ENCODE data around the gene DVL1.
"Not testable (repeated sequence)": the region's sequence is repeated elsewhere in the genome, so short reads cannot be mapped to it uniquely, and the experiment has no call there.

Gene DVL1

GRCh38 chr1:1373051-1373814, 24.0 kb upstream of the DVL1 start:
- no peak for DNase-seq

DNA sequence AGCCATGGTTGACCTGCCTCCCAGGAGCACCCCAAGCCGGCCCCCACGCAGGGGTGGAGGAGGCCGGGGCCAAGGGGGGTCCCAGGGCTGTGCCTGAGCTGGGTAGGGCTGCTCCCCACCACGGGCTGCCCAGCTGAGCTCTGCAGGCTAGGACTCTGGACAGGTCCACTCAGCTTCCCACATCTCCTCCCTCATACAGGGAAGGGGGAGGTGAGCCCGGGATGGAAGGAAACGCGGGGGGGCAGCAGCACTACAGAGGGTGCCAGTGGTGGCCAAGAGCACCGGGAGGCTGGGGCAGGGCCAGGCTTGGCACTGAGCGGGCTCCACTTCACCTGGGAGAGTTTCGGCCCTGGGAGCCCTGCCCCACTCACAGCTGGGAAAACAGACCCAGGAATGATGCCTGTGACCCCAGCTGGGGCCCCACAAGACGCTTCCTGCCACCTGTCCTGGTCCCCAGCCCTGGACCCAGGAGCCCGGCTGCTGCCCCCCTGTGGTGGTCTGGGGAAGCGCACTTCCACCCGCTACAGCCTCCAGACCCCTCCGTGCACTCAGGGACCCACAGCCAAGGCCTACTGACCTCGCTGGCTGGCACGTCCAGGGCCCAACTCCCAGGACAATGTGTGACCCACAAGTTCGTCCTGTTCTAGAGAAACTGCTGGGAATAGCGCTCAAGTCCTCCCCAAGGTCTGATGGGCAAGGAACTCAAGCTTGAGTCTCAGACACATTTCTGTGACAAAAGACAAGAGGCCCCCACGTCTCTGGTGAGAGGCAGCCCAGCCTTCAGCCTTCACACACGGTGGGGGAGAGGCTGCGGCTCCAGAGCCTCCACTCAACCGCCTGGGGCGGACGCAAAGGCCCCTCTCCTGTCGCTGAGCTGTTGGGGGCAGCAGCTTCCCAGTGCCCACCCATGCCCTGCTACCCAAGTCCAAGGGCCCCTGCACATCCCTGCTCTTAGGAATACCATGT, 22.8 kb upstream of the DVL1 start:
- DNase-seq, result peak; percentile 64

GRCh38 chr1:1371364-1371745, 22.1 kb upstream of the DVL1 start:
- DNase-seq, result no peak

GRCh38 chr1:1370771-1371300, 21.6 kb upstream of the DVL1 start:
- no peak for DNase-seq

DNA sequence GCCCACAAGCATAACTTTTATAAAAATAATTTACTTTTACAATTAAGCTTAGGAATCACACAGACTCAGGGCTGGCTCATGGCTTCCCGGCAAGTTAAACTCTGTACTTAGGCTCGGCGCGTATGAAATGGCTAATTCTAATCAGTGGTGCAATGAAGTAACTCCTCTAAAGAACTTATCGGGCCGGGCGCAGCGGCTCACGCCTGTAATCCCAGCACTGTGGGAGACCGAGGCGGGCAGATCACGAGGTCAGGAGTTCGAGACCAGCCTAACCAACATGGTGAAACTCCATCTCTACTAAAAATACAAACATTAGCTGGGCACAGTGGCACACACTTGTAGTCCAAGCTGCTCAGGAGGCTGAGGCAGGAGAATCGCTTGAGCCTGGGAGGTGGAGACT, 20.9 kb upstream of the DVL1 start:
- DNase-seq, result not testable (repeated sequence)

DNA sequence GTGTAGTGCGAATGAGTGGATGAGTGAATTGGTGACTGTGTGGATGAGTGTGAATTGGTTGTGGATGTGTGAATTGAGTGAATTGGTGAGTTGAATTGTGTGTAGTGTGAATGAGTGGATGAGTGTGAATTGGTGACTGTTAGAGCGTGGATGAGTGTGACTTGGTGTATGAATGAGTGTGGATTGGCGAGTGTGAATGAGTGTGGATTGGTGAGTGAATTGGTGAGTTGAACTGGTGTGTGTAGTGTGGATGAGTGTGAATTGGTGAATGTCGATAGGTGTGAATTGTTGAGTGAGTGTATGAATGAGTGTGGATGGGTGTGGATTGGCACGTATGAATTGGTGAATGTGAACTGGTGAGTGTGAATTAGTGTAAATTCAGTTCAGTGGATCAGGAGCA, 18.1 kb upstream of the DVL1 start:
- DNase-seq, result no peak

DNA sequence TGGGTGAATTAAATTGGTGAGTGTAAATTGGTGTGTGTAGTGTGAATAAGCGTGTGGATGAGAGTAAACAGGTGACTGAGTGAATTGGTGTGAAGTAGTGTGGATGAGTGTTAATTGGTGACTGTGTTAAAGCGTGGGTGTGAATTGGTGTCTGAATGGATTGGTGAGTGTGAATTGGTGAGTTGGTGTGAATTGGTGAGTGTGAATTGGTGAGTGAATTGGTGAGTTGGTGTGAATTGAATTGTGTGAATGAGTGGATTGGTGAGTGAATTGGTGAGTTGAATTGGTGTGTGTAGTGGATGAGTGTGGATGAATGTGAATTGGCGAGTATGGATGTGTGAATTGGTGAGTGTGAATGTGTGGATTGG, 17.5 kb upstream of the DVL1 start:
- no peak for DNase-seq

DNA sequence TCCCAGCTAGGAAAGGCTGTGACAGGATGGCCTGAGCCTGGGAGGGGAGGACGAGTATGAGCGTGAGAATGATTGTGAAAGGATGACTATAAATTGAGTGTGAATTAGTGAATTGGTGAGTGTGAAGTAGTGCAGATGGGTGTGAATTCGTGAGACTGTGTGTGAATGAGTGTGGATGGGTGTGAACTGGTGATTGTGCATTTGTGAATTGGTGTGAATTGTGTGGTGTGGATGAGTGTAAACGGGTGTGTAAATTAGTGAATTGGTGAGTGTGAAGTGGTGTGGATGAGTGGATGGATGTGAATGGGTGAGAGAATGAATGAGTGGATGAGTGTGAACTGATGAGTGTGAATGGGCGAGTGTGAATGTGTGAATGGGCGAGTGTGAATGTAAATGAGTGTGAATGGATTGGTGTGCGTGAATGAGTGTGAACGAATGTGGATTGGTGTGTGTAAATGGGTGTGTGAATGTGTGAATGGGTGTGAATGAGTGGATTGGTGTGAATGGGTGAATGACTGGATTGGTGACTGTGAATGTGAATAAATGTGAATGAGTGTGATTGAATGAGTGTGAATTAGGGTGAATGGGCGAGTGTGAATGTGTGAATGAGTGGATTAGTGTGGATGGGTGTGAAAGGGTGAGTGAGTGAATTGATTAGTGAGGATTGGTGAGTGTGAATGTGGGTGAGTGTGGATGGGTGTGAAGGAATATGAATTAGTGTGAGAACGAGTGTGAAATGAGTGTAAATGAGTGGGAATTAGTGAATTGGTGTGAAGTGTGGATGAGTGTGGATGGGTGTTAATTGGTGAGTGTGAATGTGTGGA, 16.9 kb upstream of the DVL1 start:
- no peak for DNase-seq

DNA sequence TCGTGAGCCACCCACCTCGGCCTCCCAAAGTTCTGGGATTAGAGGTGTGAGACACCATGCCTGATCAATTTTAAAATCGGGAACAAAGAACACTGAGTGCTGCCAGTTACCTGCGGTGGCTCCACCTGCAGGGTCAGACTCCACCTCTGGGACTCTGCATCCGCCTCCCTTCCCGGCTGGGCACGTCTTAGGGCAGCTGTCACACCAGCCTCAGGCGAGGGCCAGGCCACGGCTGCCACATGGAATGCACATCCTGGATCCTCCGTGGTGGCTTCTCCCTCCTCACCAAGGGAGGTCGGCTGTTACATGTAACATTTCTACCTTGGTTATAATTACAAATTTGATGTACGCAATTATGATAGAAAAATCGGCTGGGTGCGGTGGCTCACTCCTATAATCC, 15.0 kb upstream of the DVL1 start:
- peak; percentile 42 for DNase-seq

GRCh38 chr1:1361982-1362423, 12.8 kb upstream of the DVL1 start:
- DNase-seq, result no peak

GRCh38 chr1:1361233-1361981, 12.2 kb upstream of the DVL1 start:
- no peak for DNase-seq

- DNase-seq, result no peak
These were observed 11.4 kb upstream of the DVL1 start for GRCh38 chr1:1360506-1361169.

DNA sequence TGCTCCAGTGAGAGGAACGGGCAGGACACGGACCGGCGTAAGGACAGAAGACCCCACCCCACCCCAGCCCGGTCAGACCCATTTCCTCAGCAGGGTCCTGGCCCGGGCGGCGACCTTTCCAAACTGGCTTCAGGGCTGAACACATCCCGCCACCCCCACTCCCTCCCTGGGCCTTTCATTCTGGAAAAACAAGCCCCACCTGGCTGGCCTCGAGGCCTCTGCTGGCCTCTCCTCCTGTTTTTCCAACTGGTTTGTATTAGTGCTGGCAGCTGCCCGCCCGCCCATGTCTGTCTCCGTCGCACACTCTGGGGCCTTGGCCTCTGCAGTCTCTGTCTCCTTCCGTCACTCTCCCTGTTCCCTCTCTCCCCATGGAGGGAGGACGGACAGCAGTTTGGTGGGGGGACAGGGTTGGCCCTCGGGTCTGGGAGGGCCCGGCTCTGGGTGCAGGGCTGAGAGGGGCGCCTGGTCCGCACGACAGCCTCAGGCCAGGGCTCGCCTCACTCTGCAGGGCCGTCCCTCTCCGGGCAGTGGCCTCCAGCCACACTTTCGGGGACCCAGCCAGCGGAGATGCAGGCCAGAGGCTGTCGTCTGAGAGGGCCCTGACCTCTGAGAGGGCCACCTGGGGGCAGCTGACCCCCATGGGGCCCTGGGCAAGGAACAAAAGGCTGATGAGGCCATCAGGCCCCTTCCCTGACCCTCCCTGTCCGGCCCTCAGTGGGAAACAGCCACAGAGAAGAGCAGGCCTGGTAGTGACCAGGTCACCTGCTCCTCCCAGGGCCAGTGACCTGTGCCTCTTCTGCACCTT, 10.6 kb upstream of the DVL1 start:
- no peak for DNase-seq

- DNase-seq, result no peak
These were observed 10.1 kb upstream of the DVL1 start for GRCh38 chr1:1359308-1359663.

GRCh38 chr1:1358433-1359271, 9.4 kb upstream of the DVL1 start, which contains the start of gene MXRA8:
TSS of gene MXRA8 (minus strand) at chr1:1358555. CDS start at chr1:1358504, 51 bp downstream.
- DNase-seq, result no peak

DNA sequence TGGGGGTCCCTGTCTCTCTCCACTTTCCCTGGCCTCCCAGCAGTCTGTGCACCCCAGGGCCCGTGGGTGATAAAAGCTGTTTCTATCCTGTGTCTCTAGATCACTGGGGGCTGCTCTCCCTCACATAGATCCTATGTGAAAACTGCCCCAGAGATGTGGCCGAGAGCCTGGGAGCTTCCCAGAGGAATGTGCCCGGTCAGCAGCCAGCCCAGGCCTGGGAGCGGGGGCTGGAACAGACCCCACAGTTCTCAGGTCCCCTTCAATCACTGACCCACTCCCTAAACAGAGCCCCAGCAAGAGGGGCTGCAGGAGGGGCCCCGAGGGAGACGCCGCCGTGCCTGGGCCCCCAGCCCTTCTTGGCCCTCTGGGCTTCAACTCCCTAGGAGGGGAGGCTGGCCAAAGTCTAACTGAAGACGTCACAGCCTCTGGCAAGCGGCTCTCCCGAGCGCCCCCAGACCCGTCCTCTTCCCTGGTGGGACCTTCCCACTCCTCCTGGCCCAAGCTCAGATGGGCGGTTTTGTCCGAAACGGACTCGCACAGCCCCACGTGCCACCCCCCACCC, 8.7 kb upstream of the DVL1 start:
- no peak for DNase-seq

DNA sequence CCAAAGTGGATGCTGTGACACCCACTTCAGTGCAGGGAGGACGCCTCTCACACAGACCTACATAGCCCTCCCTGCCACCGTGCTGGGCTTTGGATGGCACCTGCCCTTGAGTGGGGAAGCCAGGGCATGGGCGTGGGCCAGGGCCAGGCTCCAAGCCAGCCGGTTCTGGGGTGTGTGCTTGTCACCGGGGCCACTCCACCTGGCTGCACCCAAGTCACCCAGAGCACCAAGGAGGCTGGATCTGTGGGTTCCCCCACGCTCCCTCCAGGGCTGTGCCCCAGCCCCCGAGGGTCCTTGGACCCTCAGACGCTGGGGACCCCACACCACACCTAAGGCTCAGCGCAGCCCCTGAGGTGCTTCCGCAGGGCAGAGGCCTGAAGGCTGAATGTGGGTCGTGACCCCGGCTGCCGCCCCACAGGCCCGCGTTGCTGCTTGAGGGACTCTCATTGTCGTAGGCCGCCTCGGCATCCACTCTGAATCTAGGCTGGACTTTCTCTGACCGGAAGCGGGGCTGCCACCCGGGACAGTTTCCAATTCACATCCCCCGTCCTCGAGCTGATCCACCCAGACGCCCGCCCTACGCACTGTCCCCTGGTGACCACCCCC, 7.7 kb upstream of the DVL1 start:
- DNase-seq, result no peak

DNA sequence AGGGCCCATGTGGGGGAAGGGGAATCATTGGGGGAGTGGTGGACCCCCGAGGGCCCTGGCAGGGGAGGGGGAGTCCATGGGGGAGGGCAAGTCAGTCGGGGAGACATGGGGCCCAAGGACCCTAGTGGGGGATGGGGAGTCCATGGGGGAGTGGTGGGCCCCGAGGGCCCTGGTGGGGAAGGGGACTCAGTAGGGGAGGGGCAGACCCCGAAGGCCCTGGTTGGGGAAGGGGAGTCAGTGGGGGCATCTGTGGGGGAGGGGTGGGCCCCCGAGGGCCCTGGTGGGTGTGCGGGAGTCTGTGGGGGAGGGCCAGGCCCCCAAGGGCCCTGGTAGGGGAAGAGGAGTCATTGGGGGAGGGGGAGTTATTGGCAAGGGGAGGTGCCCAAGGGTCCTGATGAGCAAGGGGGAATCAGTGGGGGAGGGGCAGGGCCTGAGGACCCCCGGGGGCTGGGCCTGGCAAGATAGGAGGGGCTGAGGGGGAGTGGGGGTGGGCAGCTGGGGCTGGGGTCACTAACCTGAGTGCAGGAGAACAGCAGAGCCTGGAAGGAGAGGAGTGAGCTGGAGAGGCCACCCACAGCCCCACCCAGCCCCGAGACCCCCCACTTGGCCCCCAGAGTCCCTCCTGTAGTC, 7.1 kb upstream of the DVL1 start:
- DNase-seq, result no peak
